GM18517 (cell line): ENCODE data around the gene CCDC136.

Experiments used
- ATAC-seq: cut with Tn5 transposase; IDR thresholded peaks from one replicate; pipeline ENCODE4 v1.9.1; 2021; ENCODE audit warnings: mild to moderate bottlenecking, moderate library complexity; ENCODE audit not compliant: unreplicated experiment

Gene CCDC136

DNA sequence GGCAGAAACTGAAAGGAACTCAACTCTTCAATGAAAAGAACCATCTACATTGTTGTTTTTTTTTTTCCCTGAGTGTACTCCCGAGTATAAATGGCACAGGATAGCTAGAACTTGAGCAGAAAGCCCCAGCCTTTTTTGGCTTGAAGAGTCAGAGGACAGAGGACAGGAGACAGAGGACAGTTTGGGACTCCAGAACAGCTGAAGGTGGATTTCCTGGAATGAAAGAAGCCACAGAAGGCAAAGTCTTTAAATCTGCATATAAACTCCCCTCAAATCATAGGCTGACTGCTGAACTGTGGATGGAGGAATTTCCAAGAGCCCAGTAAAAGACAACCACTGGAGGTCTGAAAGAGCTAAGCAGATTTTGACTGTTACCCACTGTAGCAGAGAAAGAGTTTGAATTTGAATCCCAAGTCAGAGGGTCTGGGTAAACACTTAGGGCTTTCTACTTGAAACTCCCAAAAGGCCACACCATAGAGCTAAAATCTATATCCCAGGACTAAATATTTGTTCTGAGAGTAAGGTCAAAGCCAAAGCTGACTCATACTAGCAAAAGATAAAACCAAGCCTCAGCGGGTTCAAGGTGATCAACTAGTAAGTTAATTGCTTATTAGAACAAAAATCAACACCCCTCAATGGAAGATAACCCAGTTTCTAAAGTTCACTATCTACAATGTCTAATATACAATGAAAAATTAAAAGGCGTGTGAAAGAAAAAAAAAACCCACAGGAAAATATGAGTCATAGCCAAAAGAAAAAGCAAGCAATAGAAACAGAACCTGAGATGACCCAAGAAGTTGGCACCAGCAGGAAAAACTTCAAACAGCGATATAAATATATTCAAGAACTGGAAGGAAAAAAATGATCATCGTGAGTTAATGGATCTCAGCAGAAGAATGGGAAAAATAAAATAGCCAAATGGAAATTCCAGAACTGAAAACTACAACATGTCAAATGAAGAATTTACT is 14.3 kb upstream of the CCDC136 start:
- no peak for ATAC-seq

DNA sequence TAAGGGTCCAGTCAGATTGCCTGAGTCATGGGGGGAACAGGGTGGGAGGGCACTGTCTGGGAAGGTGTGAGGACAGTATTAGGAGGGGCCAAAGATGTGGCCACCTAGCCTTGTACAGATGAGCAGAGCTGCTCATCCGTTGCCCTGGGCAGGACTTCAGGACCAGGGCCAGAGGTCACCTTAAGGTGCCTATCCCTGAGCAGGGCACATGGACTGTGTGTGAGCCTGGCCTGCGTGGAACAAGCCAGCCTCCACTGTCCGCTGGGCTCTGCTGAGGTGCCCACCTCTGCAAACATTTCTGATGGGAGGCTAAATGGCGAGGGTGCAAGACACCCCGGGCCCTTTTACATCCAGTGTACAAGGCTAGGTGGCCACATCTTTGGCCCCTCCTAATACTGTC is 12.8 kb upstream of the CCDC136 start:
- no peak for ATAC-seq

DNA sequence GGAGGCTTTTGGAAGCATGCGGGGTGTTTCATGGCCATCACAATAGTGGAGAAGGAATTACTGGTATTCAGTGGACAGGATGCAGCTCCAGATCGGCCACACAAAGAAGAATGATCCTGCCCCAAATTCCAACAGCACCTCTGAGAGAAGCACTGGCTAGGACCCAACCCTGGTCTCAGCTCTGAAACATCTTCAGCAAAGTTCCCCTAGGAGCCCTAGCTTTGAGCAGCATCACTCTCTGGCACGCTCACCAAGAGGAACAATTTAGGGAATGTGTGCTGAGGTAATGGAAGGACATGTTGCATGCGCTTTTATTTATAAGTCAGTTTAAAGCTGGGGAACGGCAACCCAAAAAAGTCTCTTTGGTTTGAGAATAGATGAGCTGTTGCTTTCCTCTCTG is 10.6 kb upstream of the CCDC136 start:
- no peak for ATAC-seq

DNA sequence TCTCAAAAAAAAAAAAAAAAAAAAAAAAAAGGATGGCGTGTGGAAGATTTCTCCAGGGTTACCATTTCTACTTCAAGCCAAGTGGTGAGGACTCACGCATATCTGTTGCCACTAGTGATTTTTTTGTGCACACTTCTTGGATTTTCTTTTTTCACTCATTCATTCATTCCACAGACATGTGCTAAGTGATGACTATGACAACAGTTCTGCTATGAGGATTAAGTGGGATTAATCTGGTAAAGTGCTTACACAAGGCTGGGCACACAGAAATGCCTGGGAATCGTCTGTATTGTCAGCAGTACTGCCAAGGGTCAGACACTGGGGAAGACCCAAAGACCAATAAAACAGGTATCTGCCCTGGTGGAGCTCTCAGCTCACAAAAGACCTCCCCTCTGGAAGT is 9.9 kb upstream of the CCDC136 start:
- ATAC-seq, result no peak

DNA sequence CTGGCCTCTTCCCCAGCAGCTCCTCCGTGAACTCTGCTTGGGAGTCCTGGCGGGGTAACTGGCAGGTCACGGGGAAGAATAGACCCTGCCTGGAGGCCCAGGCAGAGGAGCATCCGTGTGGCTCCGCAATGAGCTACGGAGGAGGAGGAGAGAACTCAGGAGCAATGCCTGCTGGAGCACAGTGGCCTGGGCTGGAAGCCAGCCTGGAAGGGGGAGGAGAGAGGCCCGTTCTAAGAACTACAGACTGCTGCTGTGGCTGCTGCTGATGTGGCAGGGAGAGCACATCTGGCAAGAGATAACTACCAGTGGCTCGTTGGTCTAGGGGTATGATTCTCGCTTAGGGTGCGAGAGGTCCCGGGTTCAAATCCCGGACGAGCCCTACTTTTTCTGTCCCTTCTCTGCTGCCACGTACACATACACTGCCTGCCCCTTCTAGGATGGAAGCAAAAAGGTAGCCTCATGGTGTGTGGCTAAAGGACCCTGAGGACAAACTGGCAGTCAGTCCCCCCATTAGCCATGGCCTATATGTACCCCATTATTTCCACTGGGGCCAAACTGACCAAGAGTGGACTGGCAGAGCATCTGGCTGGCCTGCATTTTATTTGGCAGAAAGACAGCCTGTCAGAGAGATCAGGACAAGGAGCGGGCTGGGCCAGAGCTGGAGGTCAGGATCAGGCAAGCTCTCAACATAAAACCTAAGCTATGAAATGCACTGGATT is 8.5 kb upstream of the CCDC136 start:
- no peak for ATAC-seq

DNA sequence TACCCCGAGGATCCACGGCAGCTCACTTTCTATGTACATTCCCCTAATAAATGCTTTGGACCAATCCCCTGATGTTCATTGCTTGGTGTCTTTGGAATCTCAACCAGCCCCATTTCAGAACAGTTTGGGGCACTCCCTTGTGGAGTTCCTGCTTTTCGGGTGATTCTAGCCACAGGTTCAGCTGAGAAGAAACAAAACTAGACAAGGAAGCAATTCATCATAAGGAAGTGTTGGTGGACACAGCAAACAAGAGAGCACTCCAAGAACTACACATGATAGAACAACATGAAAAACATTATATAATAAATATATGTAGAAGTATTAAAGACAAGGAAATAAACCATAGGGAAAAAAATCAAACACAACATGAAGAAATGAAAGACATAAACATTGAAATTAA is 6.0 kb upstream of the CCDC136 start:
- ATAC-seq, result no peak

DNA sequence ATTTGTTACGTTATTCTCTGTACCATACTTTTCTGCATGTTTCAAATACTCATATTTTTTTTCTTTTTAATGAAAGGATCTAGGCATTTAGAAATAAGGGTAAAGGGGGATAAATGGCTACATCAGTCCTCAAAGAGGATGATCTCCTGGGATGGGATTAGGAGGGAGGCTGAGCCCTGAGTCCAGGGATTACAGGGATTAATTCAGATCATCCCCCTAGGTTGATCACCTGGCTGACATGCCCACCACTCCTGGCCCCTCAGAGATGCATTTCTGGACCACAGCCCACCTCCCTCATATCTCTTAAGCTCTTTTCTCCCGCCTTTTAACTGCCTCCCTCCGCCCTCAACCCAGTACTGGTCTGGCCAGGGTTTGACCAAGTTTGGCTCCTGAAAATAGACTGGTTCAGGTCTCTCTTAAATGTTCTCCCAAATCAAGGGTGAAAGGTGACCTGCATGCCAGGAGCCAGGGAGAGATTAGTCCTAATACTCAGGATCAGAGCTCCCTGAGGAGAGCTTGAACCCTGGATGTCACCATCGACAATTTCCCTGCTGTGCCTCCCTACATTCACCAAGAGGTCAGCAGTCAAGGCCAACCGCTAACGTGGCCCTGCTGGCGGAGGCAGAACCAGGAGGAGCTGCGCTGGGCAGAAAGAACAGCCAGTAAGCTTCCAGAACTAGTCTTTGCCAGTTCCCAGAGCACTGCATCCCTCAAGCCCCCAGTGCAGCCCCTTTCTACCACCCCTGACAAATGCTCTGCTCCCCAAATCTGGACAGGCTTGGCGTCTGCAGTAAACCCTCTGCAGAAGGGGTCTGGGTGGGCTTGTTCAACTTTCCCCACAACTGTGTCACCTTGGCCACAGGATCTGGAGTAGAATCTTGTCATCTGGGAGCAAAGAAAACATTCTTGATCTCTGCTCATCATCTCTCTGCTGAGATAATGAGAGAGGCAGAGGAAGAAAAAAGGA is 3.0 kb upstream of the CCDC136 start:
- no peak for ATAC-seq

DNA sequence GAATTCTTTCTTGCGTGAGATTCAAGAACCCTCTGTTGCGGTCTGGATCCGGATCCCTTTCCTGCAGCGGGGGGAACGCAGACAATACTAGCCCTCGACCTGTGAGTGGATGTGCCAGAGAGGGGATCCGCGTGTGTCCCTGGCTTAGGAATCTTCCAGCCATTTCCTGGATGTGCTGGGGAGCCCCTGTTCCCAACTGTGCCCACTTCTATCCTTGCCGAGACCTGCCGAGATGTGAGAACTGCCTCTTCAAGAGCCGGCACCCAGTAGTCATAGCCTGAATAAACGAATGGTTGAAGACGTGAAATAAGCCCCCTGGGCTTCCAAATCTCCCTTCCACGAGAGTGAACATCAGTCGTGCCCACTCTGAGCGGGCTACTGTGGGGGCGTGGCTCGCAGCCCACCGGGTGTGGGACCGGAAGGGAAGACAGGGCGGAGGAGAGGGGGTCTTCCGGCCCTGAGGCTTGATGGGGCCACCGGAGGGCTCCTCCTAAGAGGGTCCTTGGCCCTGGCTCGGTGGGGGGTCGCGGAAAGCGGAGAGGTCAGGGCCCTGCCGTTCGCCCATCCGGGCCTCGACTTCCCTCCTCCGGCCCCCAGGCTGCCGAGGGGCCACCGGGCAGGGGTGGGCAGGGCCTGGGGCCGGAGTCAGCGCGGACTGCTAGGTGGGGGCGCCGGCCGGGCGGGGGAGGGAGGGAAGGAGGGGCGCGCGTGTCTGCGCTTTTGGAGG is 1.3 kb upstream of the CCDC136 start:
- no peak for ATAC-seq

DNA sequence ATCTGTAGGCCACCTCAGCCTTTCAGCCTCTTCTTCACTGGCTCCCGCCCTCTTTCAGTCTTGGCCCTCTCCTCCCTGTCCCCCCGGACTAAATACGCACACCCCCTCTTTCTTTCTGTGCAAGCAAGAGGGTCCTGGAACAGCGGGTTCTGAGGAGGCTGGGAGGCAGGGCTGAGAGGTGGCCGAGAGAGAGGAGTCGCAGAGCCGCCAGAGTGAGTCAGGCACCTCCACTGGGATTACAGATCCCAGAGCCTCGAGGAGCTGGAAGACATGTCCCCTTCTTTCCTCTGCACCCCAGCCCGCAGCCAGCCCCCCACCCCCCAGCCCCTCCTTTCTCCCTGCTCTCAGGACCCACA is 182 bp downstream of the CCDC136 start:
- no peak for ATAC-seq

DNA sequence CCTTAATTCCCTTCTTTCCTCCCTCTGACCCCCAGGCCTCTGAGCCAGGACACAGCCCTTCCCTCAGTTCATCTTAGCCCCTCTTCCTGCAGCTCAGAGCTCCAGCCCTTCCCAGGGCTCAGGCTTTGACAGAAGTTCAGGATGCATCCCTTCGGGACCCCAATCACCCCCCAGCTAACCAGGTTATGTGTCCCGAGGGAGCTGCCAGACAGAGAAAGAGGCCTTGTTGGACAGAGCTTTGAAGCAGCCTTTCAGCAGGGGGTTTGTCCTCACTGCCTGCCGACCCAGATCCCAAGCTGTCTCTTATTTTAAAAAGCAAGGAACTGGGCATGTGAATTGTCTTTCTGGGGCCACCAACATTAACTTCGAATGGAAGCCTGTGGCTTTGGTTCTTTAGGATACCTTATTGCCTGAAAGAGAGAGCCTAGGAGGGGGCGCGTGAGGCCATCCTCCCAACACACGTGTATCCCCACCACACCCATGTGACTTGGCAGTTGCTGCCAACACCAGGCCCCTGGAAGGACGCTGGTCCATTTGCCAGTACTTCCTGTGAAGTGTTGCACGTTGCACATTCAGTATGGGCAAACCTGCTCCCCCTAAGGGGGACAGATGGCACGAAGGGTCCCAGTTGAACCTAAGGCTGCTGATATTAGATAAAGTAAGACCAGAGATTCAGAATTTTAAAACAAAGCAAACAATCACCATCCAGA is 858 bp downstream of the CCDC136 start:
- no peak for ATAC-seq

DNA sequence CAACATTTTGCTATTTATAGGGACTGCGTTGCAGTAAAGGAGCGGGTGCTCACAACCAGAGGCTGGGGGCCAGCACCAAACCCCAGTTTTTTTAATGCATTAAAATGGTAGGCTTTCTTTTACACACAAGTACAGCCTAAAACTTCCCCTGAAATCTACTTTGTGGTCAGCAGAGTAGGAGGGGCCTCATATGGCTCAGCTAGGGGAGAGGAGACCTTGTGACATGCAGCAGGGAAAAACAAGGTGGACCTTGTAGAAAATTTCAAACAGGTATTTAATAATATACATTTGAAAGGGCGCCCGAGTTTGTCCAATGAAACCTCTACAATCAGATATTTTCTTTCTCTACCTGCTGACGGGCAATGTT is 1.4 kb downstream of the CCDC136 start:
- ATAC-seq, result no peak

DNA sequence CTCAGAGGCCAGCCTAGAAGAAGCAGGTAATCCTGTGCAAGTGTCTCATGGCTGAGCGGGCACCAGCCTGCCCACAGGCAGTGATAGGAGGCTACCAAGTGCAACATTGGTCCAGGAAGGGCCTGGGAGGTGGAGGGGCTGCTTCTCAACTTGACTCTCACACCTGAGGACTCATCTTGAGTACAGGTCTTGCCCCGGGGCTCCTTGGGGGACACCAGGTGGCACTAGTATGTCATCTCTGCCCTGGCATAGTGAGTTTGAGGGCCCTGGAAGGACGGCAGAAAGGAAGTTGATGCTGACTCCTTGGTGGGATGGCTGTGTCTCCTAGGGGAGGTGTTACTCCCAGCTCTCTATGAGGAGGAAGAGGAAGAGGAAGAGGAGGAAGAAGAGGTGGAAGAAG is 2.3 kb downstream of the CCDC136 start:
- no peak for ATAC-seq

DNA sequence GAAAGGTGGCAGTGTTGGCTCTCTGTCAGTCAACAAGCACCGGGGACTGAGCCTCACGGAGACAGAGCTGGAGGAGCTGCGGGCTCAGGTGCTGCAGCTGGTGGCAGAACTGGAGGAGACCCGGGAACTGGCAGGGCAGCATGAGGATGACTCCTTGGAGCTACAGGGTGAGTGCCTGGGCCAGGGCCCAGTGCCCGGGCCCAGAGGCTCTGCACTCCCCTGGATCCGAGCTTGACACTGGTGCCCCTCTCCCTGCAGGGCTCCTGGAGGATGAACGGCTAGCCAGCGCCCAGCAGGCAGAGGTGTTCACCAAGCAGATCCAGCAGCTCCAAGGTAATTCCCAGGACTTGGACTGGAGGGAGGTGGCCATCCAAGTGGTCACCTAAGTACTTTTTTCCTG is 2.7 kb downstream of the CCDC136 start:
- ATAC-seq, result no peak

DNA sequence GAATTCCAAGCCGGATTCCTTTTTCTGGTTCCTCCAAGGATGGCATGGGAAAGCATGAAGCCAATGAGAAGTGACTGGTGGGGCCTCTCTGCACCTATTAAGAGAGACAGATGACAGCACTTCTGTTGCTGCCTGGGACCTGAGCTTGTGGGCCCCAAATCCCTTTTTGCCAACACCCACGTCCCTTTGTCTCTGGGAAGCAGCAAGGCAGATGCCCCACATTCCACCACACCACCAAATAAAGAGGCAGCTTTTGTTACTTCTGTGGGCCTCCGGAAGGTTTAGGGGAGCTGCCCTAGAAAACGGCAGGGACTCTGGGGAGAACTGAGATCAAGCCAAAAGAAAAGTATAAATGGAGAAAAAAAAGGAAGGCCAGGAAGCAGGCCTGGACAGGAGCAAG is 3.4 kb downstream of the CCDC136 start:
- no peak for ATAC-seq

DNA sequence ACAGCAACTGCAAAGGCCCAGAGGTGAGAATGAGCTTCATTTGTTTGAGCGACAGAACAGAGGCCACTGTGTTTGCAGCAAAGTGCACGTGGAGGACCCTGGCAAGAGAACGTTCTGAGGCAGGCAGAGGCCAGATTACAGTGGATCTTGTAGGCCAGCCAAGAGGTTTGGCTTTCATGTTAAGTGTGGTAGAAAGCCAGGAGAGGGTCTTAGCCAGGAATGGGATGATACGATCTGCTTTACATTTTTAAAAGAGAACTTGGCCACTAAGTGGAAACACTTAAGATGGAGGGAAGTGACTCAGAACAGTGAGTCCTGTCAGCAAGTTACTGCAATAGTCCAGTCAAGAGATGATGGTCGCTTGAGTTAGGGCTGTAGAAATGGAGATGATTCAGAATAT is 4.6 kb downstream of the CCDC136 start:
- ATAC-seq, result no peak

DNA sequence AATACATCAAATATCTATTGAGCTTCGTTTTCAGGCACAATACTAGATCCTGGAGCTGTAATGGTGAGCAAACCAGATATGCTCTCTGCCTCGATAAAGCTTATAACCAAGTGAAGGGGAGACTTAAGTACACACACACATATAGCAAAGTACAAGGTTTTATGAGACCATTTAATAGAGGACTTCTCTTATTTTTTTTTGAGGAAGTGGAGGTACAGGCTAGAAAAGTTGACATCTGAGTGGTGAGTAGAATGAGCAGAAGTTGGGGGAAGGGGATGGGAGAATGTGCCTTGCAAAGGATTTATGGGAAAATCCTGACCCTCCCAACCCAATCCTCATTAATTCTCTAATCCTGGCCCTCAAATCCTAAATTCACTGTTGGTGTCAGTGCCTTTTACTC is 7.7 kb downstream of the CCDC136 start:
- no peak for ATAC-seq

DNA sequence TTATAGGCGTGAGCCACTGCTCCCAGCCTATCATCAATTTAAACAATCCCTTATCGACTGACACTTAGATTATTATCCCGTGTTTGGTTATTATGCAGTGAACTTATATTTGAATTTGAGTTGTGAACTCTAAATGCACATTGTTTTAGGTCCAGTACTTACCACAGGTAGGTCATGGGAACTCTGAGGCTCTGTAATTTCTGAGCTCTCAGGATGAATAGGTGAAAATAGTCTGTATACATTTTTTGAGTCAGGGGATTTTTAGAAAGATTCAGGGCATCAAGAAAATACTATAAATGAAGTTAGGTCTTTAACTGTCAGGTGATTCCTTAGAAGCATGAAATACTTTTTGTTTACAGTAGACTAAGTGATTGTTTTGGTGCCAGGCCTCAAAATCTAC is 8.8 kb downstream of the CCDC136 start:
- ATAC-seq, result no peak

DNA sequence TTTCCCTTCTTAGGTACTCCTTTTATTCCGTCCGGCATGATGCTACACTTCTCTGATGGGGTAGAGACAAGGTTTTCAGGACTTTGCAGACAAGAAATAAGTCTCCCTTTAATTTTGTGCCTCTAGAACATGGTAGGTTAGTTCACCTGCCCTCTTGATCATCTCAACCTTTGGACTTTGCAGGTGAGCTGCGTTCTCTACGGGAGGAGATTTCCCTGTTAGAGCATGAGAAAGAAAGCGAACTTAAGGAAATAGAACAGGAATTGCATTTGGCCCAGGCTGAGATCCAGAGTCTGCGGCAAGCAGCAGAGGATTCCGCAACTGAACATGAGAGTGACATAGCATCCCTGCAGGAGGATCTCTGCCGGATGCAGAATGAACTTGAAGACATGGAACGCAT is 9.2 kb downstream of the CCDC136 start:
- ATAC-seq, result no peak

DNA sequence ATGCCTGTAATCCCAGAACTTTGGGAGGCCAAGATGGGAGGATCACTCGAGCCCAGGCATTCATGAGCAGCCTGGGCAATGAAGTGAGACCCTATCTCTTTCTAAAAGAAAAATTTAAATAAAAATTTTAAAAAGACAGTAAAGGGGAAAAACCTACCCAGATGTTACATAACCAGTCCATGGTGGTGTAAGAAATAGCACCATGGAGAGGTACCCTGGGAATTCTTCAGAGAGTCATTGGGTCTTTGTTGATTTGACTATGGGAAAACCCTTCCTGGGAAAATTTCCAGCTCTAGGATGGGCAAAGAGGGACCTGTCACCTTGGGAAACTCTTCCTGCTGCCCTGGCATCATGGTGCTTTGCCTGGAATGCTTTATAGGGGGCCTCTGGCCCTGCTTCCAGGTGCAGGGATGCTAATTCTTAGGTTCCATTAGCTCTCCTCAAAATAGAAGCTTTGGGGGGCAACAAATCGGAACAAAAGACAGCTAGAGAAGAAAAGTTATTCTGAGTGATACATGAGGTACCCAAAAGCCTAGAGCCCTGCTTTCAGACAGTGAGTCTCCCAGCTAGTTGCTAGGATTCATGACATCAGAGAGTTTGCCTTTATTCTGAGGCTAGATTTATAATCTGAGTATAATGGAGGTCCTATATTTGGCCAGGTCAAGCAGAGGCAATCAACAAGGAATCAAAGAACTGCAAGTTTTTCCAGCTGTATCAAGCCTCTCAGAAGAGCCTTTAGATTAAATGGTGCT is 10.1 kb downstream of the CCDC136 start:
- ATAC-seq, result no peak
